ENCODE data around the gene TMEM134.

TMEM134 gene

GRCh38 chr11:67458266-67458665 is 10.8 kb downstream of the TMEM134 start:
- DNase-seq (ENCODE audit: low read depth) = no peak

GRCh38 chr11:67457453-67457852 is 11.6 kb downstream of the TMEM134 start:
- no peak for DNase-seq (ENCODE audit: low read depth)

DNA sequence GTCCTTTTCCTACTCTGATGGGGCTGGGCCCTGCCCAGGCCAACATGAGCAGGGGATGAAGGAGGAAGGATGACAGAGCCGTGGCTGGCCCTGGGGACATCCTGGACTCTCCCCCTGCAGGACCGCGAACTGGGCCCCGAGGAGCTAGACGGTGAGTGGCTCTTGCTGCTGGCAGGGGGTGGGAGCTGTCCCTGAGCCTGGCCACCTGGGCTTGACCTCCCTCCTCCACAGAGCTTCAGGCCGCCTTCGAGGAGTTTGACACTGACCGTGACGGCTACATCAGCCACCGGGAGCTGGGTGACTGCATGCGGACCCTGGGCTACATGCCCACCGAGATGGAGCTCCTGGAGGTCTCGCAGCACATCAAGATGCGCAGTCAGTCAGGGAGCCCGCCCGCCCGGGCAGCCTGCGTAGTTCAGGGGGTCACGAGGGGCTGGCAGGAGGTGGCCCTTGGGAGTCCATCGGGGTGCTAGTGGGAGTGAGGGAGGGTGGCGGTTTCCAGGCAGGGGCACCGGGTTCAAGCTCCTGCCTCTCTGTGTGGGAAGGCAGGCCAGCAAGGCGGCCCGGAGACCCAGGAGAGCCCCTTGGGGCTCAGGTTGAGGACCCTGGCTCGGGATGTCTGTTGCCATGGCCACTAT is 12.9 kb downstream of the TMEM134 start:
- no peak for DNase-seq (ENCODE audit: low read depth)

DNA sequence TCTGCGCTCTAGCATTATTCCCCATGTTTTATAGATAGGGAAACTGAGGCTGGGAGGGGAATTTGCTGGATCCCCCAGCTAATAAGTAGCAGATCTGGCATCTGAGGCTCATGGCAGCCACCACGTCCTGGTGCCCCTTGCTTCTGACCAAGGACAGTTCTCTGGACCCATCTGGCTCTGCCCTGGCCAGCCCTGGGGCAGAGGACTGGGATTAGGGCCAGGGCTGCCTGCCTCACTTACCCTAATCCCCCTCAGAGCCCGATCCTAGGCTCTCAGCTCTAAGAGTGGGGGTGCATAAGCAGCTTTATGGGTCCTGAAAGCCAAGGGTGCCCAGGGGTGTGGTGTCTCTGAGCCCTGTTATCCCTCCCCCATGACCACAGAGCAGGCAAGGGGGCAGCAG is 14.0 kb downstream of the TMEM134 start, which contains the start of gene CABP4:
Gene CABP4 (plus strand): TSS at position 301 of the 400 bp plus-strand sequence. CDS start 70 bp downstream, at position 371.
- no peak for DNase-seq (ENCODE audit: low read depth)

- DNase-seq (ENCODE audit: low read depth) = no peak
These were observed 15.0 kb downstream of the TMEM134 start for GRCh38 chr11:67453816-67454732.

DNA sequence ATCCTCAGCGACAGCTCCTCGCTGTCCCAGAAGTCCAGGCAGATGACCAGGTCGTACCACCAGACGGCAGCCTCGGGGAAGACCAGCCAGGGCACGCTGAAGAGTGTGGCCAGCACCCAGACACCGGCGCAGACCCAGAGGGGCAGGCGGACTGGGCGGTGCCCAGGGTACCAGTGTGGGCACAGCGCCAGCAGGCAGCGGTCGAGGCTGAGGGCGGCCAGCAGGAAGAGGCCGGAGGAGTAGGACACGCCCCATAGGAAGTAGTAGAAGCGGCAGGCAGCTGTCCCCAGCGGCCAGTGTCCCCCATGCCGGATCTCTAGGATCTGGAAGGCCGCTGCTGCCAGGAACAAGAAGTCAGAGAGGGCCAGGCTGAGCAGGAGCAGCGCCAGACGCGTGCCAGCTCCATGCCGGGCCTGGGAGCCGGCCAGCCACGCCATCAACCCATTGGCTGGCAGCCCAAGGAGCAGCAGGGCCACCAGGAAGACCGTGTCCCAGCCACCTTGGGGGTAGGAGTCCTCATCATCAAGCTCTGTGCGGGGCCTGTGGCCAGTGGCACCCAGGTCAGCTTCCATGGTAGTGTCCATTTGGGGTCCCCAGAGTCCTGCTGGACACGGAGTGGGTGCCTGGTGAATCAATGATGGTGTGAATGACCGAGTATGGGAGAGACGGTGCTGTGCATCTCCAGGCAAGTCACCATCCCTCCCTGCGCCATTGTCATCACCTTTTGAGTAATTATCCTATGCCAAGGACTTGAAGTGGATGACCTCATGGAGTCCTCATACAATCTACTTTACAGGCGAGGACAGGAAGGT is 16.7 kb downstream of the TMEM134 start, which contains the start of gene GPR152:
Gene GPR152 (minus strand): TSS at position 589 of the 812 bp plus-strand sequence. CDS start 5 bp downstream, at position 584.
- no peak for DNase-seq (ENCODE audit: low read depth)

DNA sequence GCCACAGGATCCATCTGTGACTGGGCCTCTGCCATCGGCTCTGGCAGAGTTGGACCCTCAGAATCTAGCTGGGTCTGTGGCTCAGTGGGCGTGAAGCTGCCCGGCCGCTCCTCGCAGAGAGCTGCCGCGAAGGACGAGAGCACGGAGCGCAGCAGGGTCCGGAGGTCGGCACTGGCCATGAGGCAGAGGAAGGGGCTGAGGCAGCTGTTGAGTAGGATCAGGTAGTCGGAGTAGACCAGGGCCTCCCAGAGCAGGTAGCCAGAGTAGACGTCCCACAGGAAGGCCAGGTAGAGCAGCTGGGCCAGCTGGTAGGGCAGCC is 17.4 kb downstream of the TMEM134 start:
- no peak for DNase-seq (ENCODE audit: low read depth)

GRCh38 chr11:67450796-67451657 is 18.0 kb downstream of the TMEM134 start:
- DNase-seq (ENCODE audit: low read depth) = no peak

GRCh38 chr11:67449116-67449844 is 19.8 kb downstream of the TMEM134 start:
- no peak for DNase-seq (ENCODE audit: low read depth)

DNA sequence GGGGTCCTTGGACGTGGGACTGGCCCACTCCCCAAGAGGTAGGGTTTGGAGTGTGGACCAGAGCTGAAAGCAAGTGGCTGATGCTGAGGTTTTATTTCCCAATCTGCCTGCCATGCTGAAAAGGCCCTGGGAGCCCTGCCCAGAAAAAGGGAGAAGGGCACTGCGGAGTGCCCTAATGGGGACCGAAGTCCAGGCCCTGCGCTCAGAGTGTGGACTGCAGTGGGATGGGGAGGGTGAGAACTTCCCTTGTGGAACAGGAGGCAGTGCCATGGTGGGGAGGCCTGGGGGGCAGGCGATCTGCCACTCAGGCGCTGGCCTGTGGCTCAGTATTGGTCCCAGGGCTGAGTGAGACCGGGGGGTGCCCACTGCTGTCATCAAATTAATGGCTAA is 20.8 kb downstream of the TMEM134 start:
- DNase-seq (ENCODE audit: low read depth) = no peak

DNA sequence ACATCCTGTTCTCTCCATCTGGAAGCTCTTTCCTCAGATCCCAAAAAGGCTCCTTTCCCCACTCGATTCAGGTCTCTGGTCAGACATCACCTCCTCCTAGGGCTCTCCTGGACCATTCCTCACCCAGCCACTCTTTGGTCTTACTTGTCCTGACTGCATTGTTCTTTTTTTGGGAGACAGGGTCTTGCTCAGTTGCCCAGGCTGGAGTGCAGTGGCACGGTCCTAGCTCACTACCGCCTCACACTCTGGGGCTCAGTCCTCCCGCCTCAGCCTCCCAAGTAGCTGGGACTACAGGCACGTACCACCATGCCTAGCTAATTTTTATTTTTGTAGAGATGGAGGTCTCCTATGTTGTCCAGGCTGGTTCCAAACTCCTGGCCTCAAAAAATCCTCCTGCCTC is 23.5 kb downstream of the TMEM134 start:
- DNase-seq (ENCODE audit: low read depth) = no peak

DNA sequence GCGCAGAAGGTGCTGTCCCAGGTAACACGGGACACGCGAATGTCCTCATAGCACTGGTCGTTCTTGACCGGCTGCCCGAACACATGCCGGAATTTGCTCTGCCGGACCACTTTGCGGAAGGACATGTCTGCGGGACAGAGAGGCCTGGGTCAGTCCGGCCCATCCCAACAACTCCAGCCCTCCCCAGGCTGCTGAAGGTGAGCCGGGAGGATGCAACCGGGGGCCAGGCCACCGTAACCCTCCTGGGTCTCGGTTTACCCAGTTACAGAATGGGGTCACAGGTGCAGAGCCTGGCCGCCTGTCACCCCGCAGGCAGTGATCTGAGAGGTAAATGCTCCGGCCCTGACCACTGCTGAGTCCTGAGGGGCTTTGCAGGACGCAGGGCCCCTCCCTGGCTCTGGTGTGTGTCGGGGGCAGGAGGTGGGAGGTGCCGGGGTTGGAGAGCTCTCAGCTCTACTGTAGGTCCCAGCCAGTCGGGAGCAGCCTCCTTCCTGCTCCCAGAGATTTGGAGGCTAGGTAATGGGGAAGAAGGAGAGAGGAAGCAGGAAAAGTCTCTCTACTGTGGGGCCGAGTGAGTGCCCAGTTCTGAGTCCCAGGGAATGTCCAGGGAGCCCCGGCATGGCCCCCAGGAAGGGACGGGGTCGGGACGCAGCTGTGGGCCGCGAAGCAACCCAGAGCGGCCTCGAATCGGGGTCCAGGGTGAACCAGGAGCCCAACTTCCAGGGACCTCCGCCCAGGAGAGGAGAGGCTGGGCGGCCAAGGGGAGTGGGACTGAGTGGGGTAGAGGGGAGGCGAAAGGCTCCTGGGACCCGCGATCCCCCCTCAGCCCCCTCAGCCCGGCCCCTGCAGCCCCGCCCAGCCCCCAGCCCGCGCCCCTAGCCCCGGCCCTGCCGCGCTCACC is 26.3 kb downstream of the TMEM134 start:
- DNase-seq (ENCODE audit: low read depth) = no peak

DNA sequence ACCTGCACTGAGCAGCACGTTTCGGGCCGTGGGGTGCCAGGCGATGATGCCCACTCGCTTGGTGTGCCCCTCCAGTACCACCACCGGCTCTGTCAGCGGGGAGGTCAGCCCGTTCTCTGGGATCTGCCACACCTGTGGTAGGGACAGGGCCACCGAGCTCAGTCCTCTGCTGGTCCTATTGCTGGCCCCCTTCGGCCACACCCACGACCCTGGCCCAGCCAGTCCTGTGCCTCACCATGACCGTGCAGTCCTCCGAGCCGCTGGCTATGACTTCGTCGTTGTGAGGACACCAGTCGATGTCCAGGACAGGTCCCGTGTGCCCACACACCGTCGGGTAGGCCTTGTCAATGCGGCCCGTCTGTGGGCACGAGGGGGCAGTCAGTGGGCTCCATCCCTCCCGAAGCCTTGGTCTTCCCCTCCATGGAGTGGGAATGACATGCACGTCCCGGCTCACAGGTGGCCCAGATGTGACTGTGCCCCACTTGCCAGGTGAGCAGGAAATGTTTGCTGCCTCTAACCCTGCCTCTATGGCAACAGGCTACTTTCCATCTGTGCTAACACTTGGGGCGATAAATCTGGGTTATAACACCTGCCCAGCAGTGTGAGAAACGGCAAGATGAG is 27.2 kb downstream of the TMEM134 start:
- no peak for DNase-seq (ENCODE audit: low read depth)

DNA sequence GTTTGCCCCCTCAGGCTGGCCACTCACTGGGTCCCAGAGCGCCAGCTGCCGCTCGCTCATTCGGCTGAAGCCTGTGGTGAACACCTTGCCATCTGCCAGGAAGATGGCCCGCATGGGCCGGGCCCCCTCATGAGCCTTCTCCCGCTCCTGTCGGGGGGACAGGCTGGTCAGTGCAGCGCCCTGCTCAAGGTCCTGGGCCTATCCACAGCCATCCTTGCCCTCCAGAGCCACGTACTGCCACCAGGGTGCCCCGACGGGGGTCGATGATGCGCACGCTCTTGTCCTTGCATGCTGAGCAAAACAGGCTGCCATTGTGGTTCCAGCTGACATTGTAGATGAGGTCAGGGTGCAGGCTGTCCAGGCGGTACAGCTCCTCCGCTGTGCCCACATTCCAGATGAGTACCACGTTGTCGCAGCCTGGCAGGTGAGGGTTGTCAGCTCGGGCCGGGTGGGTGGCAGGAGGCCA is 27.9 kb downstream of the TMEM134 start:
- DNase-seq (ENCODE audit: low read depth) = no peak

- no peak for DNase-seq (ENCODE audit: low read depth)
These were observed 28.6 kb downstream of the TMEM134 start for GRCh38 chr11:67440229-67441097.

DNA sequence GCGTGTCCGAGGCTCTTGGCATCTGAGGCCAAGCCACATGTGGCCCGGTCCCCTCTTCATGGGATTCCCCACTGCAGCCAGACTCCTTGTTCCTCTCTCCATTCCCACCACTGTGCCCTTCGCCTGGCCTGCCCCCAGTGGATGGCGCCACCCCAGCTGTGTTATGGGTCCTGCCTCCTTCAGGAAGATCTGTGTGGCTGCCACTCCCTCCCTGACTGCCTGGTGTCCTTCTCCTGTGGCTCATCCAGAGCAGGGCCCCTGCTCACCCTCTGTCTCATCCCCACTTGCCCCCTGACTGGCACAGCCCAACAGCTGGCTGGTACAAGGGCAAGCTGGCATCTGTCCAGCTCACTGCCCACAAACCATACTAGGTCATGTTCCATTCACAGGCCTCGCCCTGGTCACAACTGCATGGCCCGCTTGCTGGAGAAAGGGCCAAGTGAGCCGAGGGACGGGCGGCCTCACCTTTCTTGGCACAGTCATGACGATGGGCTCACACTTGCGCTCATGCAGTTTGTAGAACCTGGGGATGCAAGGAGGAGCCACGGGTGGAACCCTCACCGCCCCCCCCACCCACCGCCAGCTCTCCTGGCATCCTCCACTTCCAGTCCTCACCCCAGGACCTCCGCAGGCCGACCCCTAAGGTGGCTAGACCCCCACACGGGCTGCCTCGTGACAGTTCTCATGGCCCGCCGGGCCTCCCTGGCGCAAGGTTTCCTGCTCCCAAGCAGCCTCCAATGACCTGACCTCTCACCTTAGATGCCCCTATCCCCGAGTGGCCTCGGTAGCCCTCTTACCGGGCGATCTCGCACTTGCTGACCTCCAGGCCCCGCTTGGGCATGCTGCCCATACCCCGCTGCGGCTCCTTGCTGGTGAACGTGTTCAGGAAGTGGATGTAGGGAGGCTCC is 29.5 kb downstream of the TMEM134 start:
- DNase-seq (ENCODE audit: low read depth) = no peak
